GM23248 (cell line): Measurements from ENCODE around the gene REPIN1. TPM values are rescaled to one million over a fixed set of nuclear protein-coding genes. Genes with fewer than 3 reads are reported as not detected.

Source experiments
- DNase-seq: peaks from one replicate; pipeline ENCODE4 v3.0.0-alpha.2; 2015
- H2AFZ ChIP-seq: fragments of 200-600 bp; sonication (generic); 2 replicates; pipeline ENCODE4 v1.6.1; 2016; ENCODE audit warnings: antibody characterized with exemption
- H3F3A ChIP-seq: fragments of 200-600 bp; sonication (generic); 2 replicates; pipeline ENCODE4 v1.6.1; 2016; ENCODE audit warnings: mild to moderate bottlenecking, antibody characterized with exemption, mixed run types; ENCODE audit not compliant: insufficient read depth
- H3K27ac ChIP-seq: fragments of 200-600 bp; sonication (generic); 2 replicates; pipeline ENCODE4 v1.5.1; 2016; ENCODE audit warnings: mild to moderate bottlenecking
- H3K27me3 ChIP-seq: fragments of 200-600 bp; sonication (generic); replicated peaks from 2 replicates; pipeline ENCODE4 v1.6.1; 2016; ENCODE audit warnings: mild to moderate bottlenecking; ENCODE audit not compliant: insufficient read depth
- H3K36me3 ChIP-seq: fragments of 200-600 bp; sonication (generic); 2 replicates; pipeline ENCODE4 v1.6.1; 2016; ENCODE audit warnings: low read depth, mild to moderate bottlenecking
- H3K4me1 ChIP-seq: fragments of 200-600 bp; sonication (generic); 2 replicates; pipeline ENCODE4 v1.6.1; 2016; ENCODE audit warnings: mild to moderate bottlenecking; ENCODE audit not compliant: insufficient read depth
- H3K4me2 ChIP-seq: fragments of 200-600 bp; sonication (generic); one replicate; pipeline ENCODE4 v1.6.1; 2016; ENCODE audit warnings: mild to moderate bottlenecking; ENCODE audit not compliant: unreplicated experiment
- H3K4me3 ChIP-seq: fragments of 200-600 bp; sonication (generic); 2 replicates; pipeline ENCODE4 v1.5.1; 2016; ENCODE audit warnings: mild to moderate bottlenecking
- H3K79me2 ChIP-seq: fragments of 200-600 bp; sonication (generic); 2 replicates; pipeline ENCODE4 v1.6.1; 2016; ENCODE audit warnings: mild to moderate bottlenecking; ENCODE audit not compliant: insufficient read depth
- H3K9ac ChIP-seq: fragments of 200-600 bp; sonication (generic); 2 replicates; pipeline ENCODE4 v1.6.1; 2016; ENCODE audit warnings: mild to moderate bottlenecking
- H3K9me2 ChIP-seq: fragments of 200-600 bp; sonication (generic); 2 replicates; pipeline ENCODE4 v1.6.1; 2016; ENCODE audit warnings: mixed run types, mild to moderate bottlenecking, moderate library complexity; ENCODE audit not compliant: insufficient read depth
- H3K9me3 ChIP-seq: fragments of 200-600 bp; sonication (generic); one replicate; pipeline ENCODE4 v1.6.1; 2017; ENCODE audit warnings: low read depth
- H4K20me1 ChIP-seq: fragments of 200-600 bp; sonication (generic); 2 replicates; pipeline ENCODE4 v1.6.0; 2016; ENCODE audit not compliant: insufficient read depth
- EZH2 ChIP-seq: fragments of 200-600 bp; sonication (generic); IDR thresholded peaks from 2 replicates; pipeline ENCODE4 v1.6.1; 2018; ENCODE audit warnings: antibody characterized with exemption, mild to moderate bottlenecking; ENCODE audit not compliant: insufficient read depth, poor library complexity, severe bottlenecking
- EZH2phosphoT487 ChIP-seq: fragments of 200-600 bp; sonication (generic); IDR thresholded peaks from 2 replicates; pipeline ENCODE4 v1.6.1; 2018; ENCODE audit warnings: antibody characterized with exemption, moderate library complexity, mild to moderate bottlenecking, low read depth; ENCODE audit not compliant: insufficient read depth
- WGBS, 2 experiments: methylation state at CpG; one replicate each; pipeline ENCODE4 v1.1.6; 2015 to 2017; ENCODE audit warnings: low lambda C conversion rate in 2 of 2, low coverage in 1 of 2; ENCODE audit errors: missing lambda C conversion rate in 2 of 2; 5-methylcytosine and 5-hydroxymethylcytosine counted together
- in situ Hi-C: fragments of 300-500 bp; cut with MboI; formaldehyde crosslinking; loops from 2 replicates; pipeline ENCODE4 v1.15.0; 2020
- polyA plus RNA-seq: library from polyadenylated mRNA; unstranded; fragments of >200 nt; fragmentation: Nextera tagmentation; extraction: Ambion mirVana; gene quantifications from 2 replicates; pipeline ENCODE4 v1.2.1, GENCODE V29; 2016
- total RNA-seq: library from RNA; depleted of rRNA; stranded (reverse); fragments of >200 nt; shearing (Covaris generic); gene quantifications from 2 replicates; pipeline ENCODE4 v1.2.3, GENCODE V29; 2014

The REPIN1 gene
- total and polyA plus RNA-seq, 2 experiments from 2014 or later = 17.3 to 48.1 TPM

DNA sequence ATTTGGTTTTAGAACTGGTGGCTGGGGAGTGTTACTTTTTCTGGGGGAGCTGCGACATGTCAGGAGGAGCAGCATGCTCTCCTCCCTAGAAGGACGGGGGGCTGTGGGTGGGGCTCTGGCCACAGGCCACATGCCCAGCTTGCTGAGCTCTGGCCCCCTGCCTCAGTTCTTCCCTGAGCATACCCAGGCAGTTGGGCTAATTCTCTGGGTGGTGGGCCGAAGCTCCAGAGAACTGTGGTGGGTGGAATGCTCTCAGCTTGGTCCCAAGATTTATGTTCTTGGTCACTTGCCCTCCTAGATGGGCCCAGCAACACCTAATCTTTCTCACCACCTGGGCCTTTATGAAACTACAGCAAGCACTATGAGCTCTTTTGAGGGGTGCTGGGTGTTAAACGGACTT lies 5.4 kb downstream of the REPIN1 start:
- H4K20me1 ChIP-seq = no peaks in the 10 kb centered on the region
- H3K4me2 ChIP-seq = no peak overlapping the region
- no peaks in the 10 kb centered on the region for H3K27me3 ChIP-seq
- TF ChIP-seq EZH2 (no peak), EZH2phosphoT487 (no peak)
- no peak for DNase-seq
- H3K79me2 ChIP-seq = peaks cover 5% of the 10 kb centered on the region; the same call in 1 of the 2 replicates
- no peak overlapping the region for H2AFZ ChIP-seq
- H3K4me3 ChIP-seq = no peak overlapping the region
- peaks cover 22% of the 10 kb centered on the region for H3K4me1 ChIP-seq
- H3K36me3 ChIP-seq = 0 out of 2 replicates have a peak, but pooled peaks cover 2% of the 10 kb centered on the region
- in situ Hi-C loops = no loop called here
- H3K9ac ChIP-seq = no peak overlapping the region
- 98 to 99% methylated on average over 4 of the region's 4 CpGs for WGBS, 2 experiments
- peaks cover 11% of the 10 kb centered on the region; the same call in 1 of the 2 replicates for H3F3A ChIP-seq
- H3K9me2 ChIP-seq = no peaks in the 10 kb centered on the region
- no peak overlapping the region for H3K27ac ChIP-seq
- no peaks in the 10 kb centered on the region for H3K9me3 ChIP-seq

DNA sequence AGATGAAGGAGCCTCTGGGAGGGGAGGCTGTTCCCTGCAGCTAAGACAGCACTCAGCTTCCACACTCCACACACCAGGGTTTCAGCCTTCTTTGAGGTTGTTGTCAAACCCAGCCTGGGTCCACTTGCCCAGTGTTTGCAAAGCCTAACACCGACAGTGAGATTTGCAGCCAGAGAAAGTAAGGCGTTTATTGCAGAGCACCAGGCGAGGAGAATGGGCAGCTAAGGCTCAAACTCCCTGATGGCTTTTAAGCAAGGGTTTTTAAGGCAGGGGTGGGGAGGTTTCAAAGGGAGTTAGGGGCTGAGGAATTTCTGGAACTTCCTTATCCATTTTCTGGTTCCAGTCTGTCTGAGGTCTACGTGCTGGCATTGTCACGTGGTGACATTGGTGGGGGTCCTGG lies 5.8 kb downstream of the REPIN1 start:
- no peak overlapping the region for H3K27ac ChIP-seq
- H3K4me2 ChIP-seq = no peak overlapping the region
- H3K4me1 ChIP-seq = peaks cover 22% of the 10 kb centered on the region
- no peaks in the 10 kb centered on the region for H4K20me1 ChIP-seq
- H3K9me2 ChIP-seq = no peaks in the 10 kb centered on the region
- no peak overlapping the region for H3K4me3 ChIP-seq
- no peaks in the 10 kb centered on the region for H3K9me3 ChIP-seq
- WGBS, 2 experiments = 96 to 97% methylated on average over 5 of the region's 5 CpGs
- H3K27me3 ChIP-seq = no peaks in the 10 kb centered on the region
- H3K9ac ChIP-seq = no peak overlapping the region
- no peak for DNase-seq
- TF ChIP-seq EZH2 (no peak), EZH2phosphoT487 (no peak)
- H3K36me3 ChIP-seq = 0 out of 2 replicates have a peak, but pooled peaks cover 2% of the 10 kb centered on the region
- H3F3A ChIP-seq = peaks cover 11% of the 10 kb centered on the region; the same call in 1 of the 2 replicates
- peaks cover under 1% of the 10 kb centered on the region; the same call in 1 of the 2 replicates for H3K79me2 ChIP-seq
- H2AFZ ChIP-seq = no peak overlapping the region
- in situ Hi-C loops = no loop called here

DNA sequence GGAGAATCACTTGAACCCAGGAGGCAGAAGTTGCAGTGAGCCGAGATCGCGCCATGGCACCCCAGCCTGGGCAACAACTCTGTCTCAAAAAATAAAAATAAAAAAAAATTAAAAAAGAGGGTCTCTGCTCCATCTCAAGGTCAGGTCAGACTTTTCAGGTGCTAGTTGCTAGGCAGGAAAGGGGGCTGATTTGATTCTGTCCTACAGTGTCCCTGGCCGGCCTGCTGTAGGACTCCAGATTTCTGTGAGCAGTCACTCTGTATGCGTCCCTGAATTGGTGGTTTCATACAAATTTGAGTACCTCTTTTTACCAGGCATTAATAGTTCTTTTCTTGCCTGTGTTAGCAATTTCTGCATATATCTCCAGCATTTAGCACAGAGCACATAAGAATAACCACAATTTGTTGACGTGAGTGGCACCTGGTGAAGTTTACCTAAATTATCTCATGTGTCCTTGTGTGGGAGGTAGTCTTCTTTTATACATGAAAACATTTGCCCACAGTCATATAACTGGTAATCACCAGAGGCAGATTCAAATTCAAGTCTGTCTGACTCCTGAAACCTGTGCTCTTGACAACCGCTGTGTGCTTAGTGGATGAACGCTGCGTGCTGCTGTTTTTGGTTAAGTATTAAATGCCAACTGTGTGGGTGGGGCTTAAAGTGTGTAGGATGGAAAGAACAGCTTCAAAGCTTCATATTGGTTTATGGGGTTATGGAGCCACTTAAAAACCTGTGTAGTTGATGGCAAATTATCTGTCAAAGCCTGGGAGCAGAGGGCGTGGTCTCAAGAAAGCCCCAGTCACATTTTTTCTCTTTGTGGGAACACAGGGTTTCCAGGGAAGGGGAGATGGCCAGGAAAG lies 7.3 kb downstream of the REPIN1 start:
- no peak overlapping the region for H3K9ac ChIP-seq
- no peaks in the 10 kb centered on the region for H4K20me1 ChIP-seq
- no peak for DNase-seq
- H3K27ac ChIP-seq = no peak overlapping the region
- H2AFZ ChIP-seq = no peak overlapping the region
- H3K4me1 ChIP-seq = peaks cover 11% of the 10 kb centered on the region; the same call in 1 of the 2 replicates
- no peaks in the 10 kb centered on the region for H3K79me2 ChIP-seq
- H3K27me3 ChIP-seq = no peaks in the 10 kb centered on the region
- no peak overlapping the region for H3K4me3 ChIP-seq
- TF ChIP-seq EZH2phosphoT487 = no peak
- TF ChIP-seq EZH2 = no peak
- 0 out of 2 replicates have a peak, but pooled peaks cover 7% of the 10 kb centered on the region for H3F3A ChIP-seq
- no peaks in the 10 kb centered on the region for H3K9me2 ChIP-seq
- H3K36me3 ChIP-seq = 0 out of 2 replicates have a peak, but pooled peaks cover 2% of the 10 kb centered on the region
- no peaks in the 10 kb centered on the region for H3K9me3 ChIP-seq
- 88 to 89% methylated on average over 10 of the region's 10 CpGs for WGBS, 2 experiments
- in situ Hi-C loops = no loop called here
- no peak overlapping the region for H3K4me2 ChIP-seq

DNA sequence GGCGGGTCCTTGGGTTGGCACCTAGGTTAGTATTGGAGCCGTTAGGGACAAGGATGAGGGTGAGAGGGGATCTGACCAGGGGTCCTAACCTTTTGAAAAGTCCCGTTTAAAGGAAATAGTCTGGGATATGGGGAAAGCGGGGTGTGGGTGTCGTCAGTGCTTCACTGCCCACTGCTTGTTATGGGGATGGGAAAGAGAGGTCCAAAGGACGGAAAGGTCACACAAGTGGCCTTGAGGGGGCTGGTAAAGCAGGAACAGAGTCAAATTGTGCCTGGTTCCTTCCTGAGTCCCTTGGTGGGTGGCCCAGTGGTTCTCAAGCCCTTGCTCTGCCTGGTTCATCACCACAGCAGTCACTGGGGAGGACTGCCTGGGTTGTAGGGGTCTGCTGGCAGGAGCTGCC lies 7.9 kb downstream of the REPIN1 start:
- Histone ChIP-seq H4K20me1 (no peaks in the 10 kb centered on the region), H3K9me2 (no peaks in the 10 kb centered on the region), H3K4me2 (no peak overlapping the region), H3K9me3 (no peaks in the 10 kb centered on the region), H3K4me3 (no peak overlapping the region), H3K4me1 (peaks cover 8% of the 10 kb centered on the region; the same call in 1 of the 2 replicates), H3K79me2 (no peaks in the 10 kb centered on the region), H3K27ac (no peak overlapping the region), H3F3A (0 out of 2 replicates have a peak, but pooled peaks cover 7% of the 10 kb centered on the region), H3K9ac (no peak overlapping the region), H3K36me3 (0 out of 2 replicates have a peak, but pooled peaks cover 2% of the 10 kb centered on the region), H3K27me3 (no peaks in the 10 kb centered on the region), H2AFZ (no peak overlapping the region)
- no peak for DNase-seq
- WGBS, 2 experiments = 91 to 94% methylated on average over 6 of the region's 6 CpGs
- TF ChIP-seq EZH2 (no peak), EZH2phosphoT487 (no peak)
- in situ Hi-C loops = no loop called here
